HepG2 (cell line): ENCODE measurements around the gene NTN5. TPM values are rescaled to one million over a fixed set of nuclear protein-coding genes. Genes with fewer than 3 reads are reported as not detected.

Experiments used
- ATAC-seq: fragments of 200-7000 bp; cut with Tn5 transposase; 3 replicates; pipeline ENCODE4 v1.9.1; 2020; ENCODE audit warnings: mild to moderate bottlenecking, moderate library complexity
- BruUV-seq: library from RNA; stranded (reverse); fragments of 400-500 nt; replicated peaks from 2 replicates; lab custom pipeline; 2021; lab: Mats Ljungman, UMichigan
- CTCF ChIA-PET: fragments of 300-600 bp; formaldehyde crosslinking; extraction: SDS; loops from one replicate; lab custom pipeline; 2021; ENCODE audit warnings: low total read pairs, inconsistent platforms, low intra/inter-chr PET ratio; lab: Yijun Ruan, JAX
- POLR2A ChIA-PET: fragments of 350-600 bp; sonication (Branson Sonifier 250); formaldehyde crosslinking; loops from one replicate; lab custom pipeline; 2020; ENCODE audit warnings: antibody characterized with exemption, inconsistent platforms; lab: Yijun Ruan, JAX
- DNase-seq: peaks from one replicate; pipeline ENCODE4 v3.0.0-alpha.2; 2015; ENCODE audit warnings: low spot score
- FAIRE-seq: peaks from 3 replicates; lab custom pipeline; 2011; peaks lifted over from hg19 to GRCh38; lab: Jason Lieb, UNC
- H2AFZ ChIP-seq: one replicate; pipeline ENCODE4 v1.6.1; 2011; ENCODE audit warnings: low read length, inconsistent platforms
- H3K27ac ChIP-seq: fragments of 300-600 bp; 3 replicates; pipeline ENCODE4 v1.8.0; 2011; ENCODE audit warnings: mixed run types, mild to moderate bottlenecking, mixed read lengths, low read length, inconsistent platforms; ENCODE audit not compliant: insufficient read depth; ENCODE audit errors: extremely low read length
- H3K27me3 ChIP-seq, 2 experiments: fragments of 200-600 bp in 1 of 2; 2 replicates in 1 of 2; 3 replicates in 1 of 2; pipeline versions ENCODE4 v1.6.0 to v1.8.0; 2011; ENCODE audit warnings: low read length in 2 of 2, mild to moderate bottlenecking in 2 of 2, moderate library complexity in 2 of 2, inconsistent platforms in 1 of 2; ENCODE audit not compliant: insufficient read depth in 2 of 2, control insufficient read depth in 1 of 2
- H3K36me3 ChIP-seq, 2 experiments: fragments of 200-600 bp in 1 of 2; replicated peaks in 1 of 2; 2 replicates in 1 of 2; 3 replicates in 1 of 2; pipeline versions ENCODE4 v1.5.1 to v1.8.0; 2011; ENCODE audit warnings: low read length in 2 of 2, inconsistent platforms in 1 of 2; ENCODE audit not compliant: insufficient read depth in 2 of 2, control insufficient read depth in 1 of 2
- H3K4me1 ChIP-seq: 2 replicates; pipeline ENCODE4 v1.5.1; 2012; ENCODE audit warnings: low read length, inconsistent platforms; ENCODE audit not compliant: insufficient read depth
- H3K4me2 ChIP-seq: 2 replicates; pipeline ENCODE4 v1.6.0; 2011; ENCODE audit warnings: low read depth, low read length, inconsistent platforms
- H3K4me3 ChIP-seq, 3 experiments: fragments of 200-600 bp in 1 of 3; sonication (generic), shearing (Covaris generic) in 1 of 3; replicated peaks in 1 of 3; 2 replicates each; pipeline ENCODE4 v1.5.1; 2011 to 2016; ENCODE audit warnings: low read length in 3 of 3, inconsistent platforms in 2 of 3, low read depth in 2 of 3, mild to moderate bottlenecking in 2 of 3, control low read depth in 1 of 3, mixed read lengths in 1 of 3; ENCODE audit not compliant: insufficient read depth in 1 of 3
- H3K79me2 ChIP-seq: one replicate; pipeline ENCODE4 v1.6.1; 2011; ENCODE audit warnings: low read length, inconsistent platforms; ENCODE audit not compliant: insufficient read depth
- H3K9ac ChIP-seq: 2 replicates; pipeline ENCODE4 v1.6.0; 2011; ENCODE audit warnings: mild to moderate bottlenecking, low read depth, low read length, inconsistent platforms; ENCODE audit not compliant: insufficient read depth
- H3K9me3 ChIP-seq: 2 replicates; pipeline ENCODE4 v1.5.1; 2012; ENCODE audit warnings: mild to moderate bottlenecking, low read length
- H4K20me1 ChIP-seq: 2 replicates; pipeline ENCODE4 v1.6.0; 2011; ENCODE audit warnings: inconsistent platforms, mild to moderate bottlenecking, low read length, moderate library complexity; ENCODE audit not compliant: insufficient read depth
- FUBP1 ChIP-seq: sonication (generic); formaldehyde crosslinking; IDR thresholded peaks from 2 replicates; pipeline ENCODE4 v1.5.1; 2020; ENCODE audit warnings: missing genetic modification reagents, mild to moderate bottlenecking, borderline replicate concordance
- KDM5B ChIP-seq: sonication (generic); formaldehyde crosslinking; IDR thresholded peaks from 2 replicates; pipeline ENCODE4 v1.4.0; 2020; ENCODE audit warnings: missing genetic modification reagents, mild to moderate bottlenecking, borderline replicate concordance
- TCF7 ChIP-seq: sonication (generic); IDR thresholded peaks from 2 replicates; pipeline ENCODE4 v1.6.1; 2016; ENCODE audit warnings: antibody characterized with exemption, low read depth
- XBP1 ChIP-seq: sonication (generic); formaldehyde crosslinking; IDR thresholded peaks from 2 replicates; pipeline ENCODE4 v1.5.0; 2020; ENCODE audit warnings: missing genetic modification reagents
- ZFP37 ChIP-seq: sonication (generic); formaldehyde crosslinking; IDR thresholded peaks from 2 replicates; pipeline ENCODE4 v1.4.0; 2020; ENCODE audit warnings: missing genetic modification reagents, borderline replicate concordance
- ZKSCAN5 ChIP-seq: sonication (generic); formaldehyde crosslinking; IDR thresholded peaks from 2 replicates; pipeline ENCODE4 v1.5.1; 2020; ENCODE audit warnings: mild to moderate bottlenecking, missing genetic modification reagents
- ZNF232 ChIP-seq: sonication (generic); formaldehyde crosslinking; IDR thresholded peaks from 2 replicates; pipeline ENCODE4 v1.4.0; 2020; ENCODE audit warnings: missing genetic modification reagents, borderline replicate concordance
- ZNF547 ChIP-seq: sonication (generic); formaldehyde crosslinking; IDR thresholded peaks from 2 replicates; pipeline ENCODE4 v1.5.1; 2020; ENCODE audit warnings: mild to moderate bottlenecking, missing genetic modification reagents
- ZNF563 ChIP-seq: sonication (generic); formaldehyde crosslinking; IDR thresholded peaks from 2 replicates; pipeline ENCODE4 v1.8.0; 2022; ENCODE audit warnings: mild to moderate bottlenecking, moderate library complexity, missing genetic modification reagents
- ZNF768 ChIP-seq: sonication (generic); formaldehyde crosslinking; IDR thresholded peaks from 2 replicates; pipeline ENCODE4 v1.4.0; 2020; ENCODE audit warnings: missing genetic modification reagents
- ZSCAN12 ChIP-seq: sonication (generic); formaldehyde crosslinking; IDR thresholded peaks from 2 replicates; pipeline ENCODE4 v1.9.0; 2021; ENCODE audit warnings: mild to moderate bottlenecking, missing genetic modification reagents
- WGBS: methylation state at CpG from one replicate; pipeline ENCODE4 v1.1.6; 2017; ENCODE audit warnings: low lambda C conversion rate; 5-methylcytosine and 5-hydroxymethylcytosine counted together
- in situ Hi-C: cut with HindIII; loops from 2 replicates; pipeline ENCODE4 v1.10.0; 2017; ENCODE audit warnings: low pct_unique_long_range_greater_than_20kb; ENCODE audit not compliant: extremely low pct_ligation_motif_present
- intact Hi-C: fragments of 100-400 bp; cut with micrococcal nuclease; formaldehyde crosslinking; loops from one replicate; pipeline ENCODE4 v1.10.0; 2022; ENCODE audit not compliant: unreplicated experiment
- polyA plus RNA-seq, 8 experiments: library from polyadenylated mRNA; depleted of rRNA in 3 of 8; stranded (reverse) in 7 of 8; unstranded in 1 of 8; fragments of >200 nt; fragmentation: Illumina TruSeq in 4 of 8; extraction: Trizol in 4 of 8; gene quantifications; 2 replicates each; pipeline versions ENCODE4 v1.2.1 to v1.2.3, GENCODE V29; 2011 to 2016; ENCODE audit warnings: low read depth in 4 of 8, missing spikeins in 1 of 8, mixed read lengths in 1 of 8; ENCODE audit not compliant: insufficient read depth in 1 of 8
- total RNA-seq, 5 experiments: library from RNA; depleted of rRNA; stranded (reverse); fragments of >200 nt; fragmentation: Illumina TruSeq; extraction: Trizol; gene quantifications; 2 replicates each; pipeline ENCODE4 v1.2.3, GENCODE V29; 2016; ENCODE audit warnings: low read depth in 1 of 5
- TF ChIP-seq, protein P1 (sequence below): sonication (generic); formaldehyde crosslinking; conservative IDR thresholded peaks from 2 replicates; pipeline ENCODE4 v1.8.0; 2022; ENCODE audit warnings: missing genetic modification reagents
- TF ChIP-seq, protein P2 (sequence below): sonication (generic); formaldehyde crosslinking; IDR thresholded peaks from 2 replicates; pipeline ENCODE4 v1.5.0; 2020; ENCODE audit warnings: missing genetic modification reagents

NTN5 gene
- total and polyA plus RNA-seq, 2 of the 13 experiments (the other 11 are each of a cell fraction or from before 2014, with no cell fraction given): 0.05 TPM; not detected in 1

DNA sequence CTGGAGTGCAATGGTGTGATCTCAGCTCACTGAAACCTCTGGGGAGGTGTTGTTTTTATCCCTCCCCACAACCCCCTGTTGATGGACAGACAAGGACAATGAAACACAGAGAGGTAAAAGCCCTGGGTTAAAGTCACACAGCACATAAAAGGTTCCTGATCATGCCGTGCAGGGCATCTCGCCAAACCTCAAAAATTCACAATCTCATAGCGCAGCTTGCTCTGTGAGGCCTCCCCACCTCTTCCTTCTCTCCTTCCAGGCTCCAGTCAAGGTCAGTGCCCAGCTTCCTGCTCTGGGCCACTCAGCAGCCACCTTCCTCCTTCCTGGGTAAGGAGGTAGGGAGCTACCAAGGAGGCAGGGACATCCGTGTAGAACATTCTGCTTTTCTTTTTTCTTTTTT lies 25.2 kb upstream of the NTN5 start:
- Histone ChIP-seq H2AFZ (no peak overlapping the region), H3K79me2 (no peaks in the 10 kb centered on the region), H3K27me3 (peaks cover 0 to 3% of the 10 kb centered on the region in 2 experiments; a peak in 1 of 5 replicates), H3K4me2 (no peak overlapping the region), H3K27ac (no peak overlapping the region), H3K9me3 (no peaks in the 10 kb centered on the region), H3K36me3 (no peaks in the 10 kb centered on the region), H3K9ac (no peak overlapping the region), H3K4me1 (peaks cover 35% of the 10 kb centered on the region), H3K4me3 (no peak overlapping the region), H4K20me1 (no peaks in the 10 kb centered on the region)
- ChIA-PET POLR2A (interaction anchor here (0.6 kb wide), 1 partner anchor 114 kb away, joined by 3 read pairs; no protein-coding TSS in a partner anchor), CTCF (no interaction called here)
- no TSS peak for BruUV-seq
- WGBS: 51% methylated on average over 4 of the region's 4 CpGs
- ATAC-seq (no peak), FAIRE-seq (no peak), DNase-seq (no peak)
- intact Hi-C loops (no loop called here), in situ Hi-C loops (no loop called here)
- TF ChIP-seq ZNF768 (CRISPR knock-in tag) (peak; percentile 79), ZFP37 (CRISPR knock-in tag) (no peak)

DNA sequence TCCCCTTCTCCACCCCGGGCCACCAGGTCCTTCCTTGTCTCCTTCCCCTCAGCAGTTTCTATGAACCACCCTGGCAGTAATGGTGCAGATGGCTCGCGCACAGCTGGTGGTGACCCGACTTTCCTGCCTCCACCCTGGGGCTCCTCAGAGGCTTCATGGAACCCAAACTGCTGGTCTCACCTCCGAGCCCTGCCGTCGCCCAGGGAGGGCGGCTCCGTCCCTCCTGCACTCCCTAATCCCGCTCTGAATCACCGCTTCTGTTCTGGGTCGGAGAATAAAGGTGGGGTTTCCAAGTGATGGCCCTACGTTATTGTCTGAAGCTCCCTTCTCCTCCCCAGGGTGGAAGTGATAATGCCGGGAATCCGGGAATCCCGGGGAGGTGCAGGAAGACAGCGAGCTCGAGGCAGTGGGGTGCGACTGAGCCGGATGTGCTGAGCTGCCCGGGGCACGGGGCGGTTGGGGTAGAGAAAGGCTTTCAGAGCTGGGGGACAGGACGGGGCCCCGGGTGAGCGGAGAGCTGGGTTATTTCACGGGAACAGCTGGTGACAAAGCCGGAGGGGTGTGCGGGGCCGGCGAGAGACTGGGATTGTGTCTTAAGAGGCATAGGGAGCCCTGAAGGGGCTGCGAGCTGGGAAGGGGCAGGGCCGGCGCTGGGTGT lies 23.7 kb upstream of the NTN5 start:
- ChIA-PET POLR2A (interaction anchor here (1.0 to 2.2 kb wide), 5 partner anchors 15 to 42 kb away, joined by 4 to 9 read pairs (median 5); no protein-coding TSS in a partner anchor), CTCF (no interaction called here)
- Histone ChIP-seq H3K9ac (no peak overlapping the region), H4K20me1 (no peaks in the 10 kb centered on the region), H3K9me3 (no peaks in the 10 kb centered on the region), H2AFZ (no peak overlapping the region), H3K79me2 (no peaks in the 10 kb centered on the region), H3K36me3 (no peaks in the 10 kb centered on the region), H3K27me3 (peaks cover 0 to 3% of the 10 kb centered on the region in 2 experiments; a peak in 1 of 5 replicates), H3K4me2 (peak overlapping the region; percentile 32; the same call in 1 of the 2 replicates), H3K4me3 (peak overlapping the region in 1 of 3 experiments; percentile 50; a peak in 1 of 6 replicates), H3K27ac (no peak overlapping the region), H3K4me1 (peaks cover 35% of the 10 kb centered on the region)
- FAIRE-seq: no peak
- WGBS: 74% methylated on average over 33 of the region's 34 CpGs
- intact Hi-C loops: no loop called here
- in situ Hi-C loops: no loop called here
- no peak; the same call in 2 of the 3 replicates for ATAC-seq
- DNase-seq: no peak
- no TSS peak for BruUV-seq
- TF ChIP-seq TCF7 (no peak), XBP1 (CRISPR knock-in tag) (no peak), ZNF547 (no peak), ZNF232 (no peak), ZNF563 (CRISPR knock-in tag) (no peak), FUBP1 (CRISPR knock-in tag) (no peak), ZSCAN12 (CRISPR knock-in tag) (no peak), ZKSCAN5 (CRISPR knock-in tag) (peak; percentile 76; the same call in 1 of the 2 replicates), KDM5B (0 out of 2 replicates have a peak, but pooled peaks have one; percentile 5)
- TF ChIP-seq, protein P1, sequence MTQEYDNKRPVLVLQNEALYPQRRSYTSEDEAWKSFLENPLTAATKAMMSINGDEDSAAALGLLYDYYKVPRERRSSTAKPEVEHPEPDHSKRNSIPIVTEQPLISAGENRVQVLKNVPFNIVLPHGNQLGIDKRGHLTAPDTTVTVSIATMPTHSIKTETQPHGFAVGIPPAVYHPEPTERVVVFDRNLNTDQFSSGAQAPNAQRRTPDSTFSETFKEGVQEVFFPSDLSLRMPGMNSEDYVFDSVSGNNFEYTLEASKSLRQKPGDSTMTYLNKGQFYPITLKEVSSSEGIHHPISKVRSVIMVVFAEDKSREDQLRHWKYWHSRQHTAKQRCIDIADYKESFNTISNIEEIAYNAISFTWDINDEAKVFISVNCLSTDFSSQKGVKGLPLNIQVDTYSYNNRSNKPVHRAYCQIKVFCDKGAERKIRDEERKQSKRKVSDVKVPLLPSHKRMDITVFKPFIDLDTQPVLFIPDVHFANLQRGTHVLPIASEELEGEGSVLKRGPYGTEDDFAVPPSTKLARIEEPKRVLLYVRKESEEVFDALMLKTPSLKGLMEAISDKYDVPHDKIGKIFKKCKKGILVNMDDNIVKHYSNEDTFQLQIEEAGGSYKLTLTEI (CRISPR knock-in tag): no peak
- TF ChIP-seq, protein P2, sequence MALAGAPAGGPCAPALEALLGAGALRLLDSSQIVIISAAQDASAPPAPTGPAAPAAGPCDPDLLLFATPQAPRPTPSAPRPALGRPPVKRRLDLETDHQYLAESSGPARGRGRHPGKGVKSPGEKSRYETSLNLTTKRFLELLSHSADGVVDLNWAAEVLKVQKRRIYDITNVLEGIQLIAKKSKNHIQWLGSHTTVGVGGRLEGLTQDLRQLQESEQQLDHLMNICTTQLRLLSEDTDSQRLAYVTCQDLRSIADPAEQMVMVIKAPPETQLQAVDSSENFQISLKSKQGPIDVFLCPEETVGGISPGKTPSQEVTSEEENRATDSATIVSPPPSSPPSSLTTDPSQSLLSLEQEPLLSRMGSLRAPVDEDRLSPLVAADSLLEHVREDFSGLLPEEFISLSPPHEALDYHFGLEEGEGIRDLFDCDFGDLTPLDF (CRISPR knock-in tag): no peak
